ENCODE results near the gene MAPK8IP1.
"Not testable (repeated sequence)": the region's sequence is repeated elsewhere in the genome, so short reads cannot be mapped to it uniquely, and the experiment has no call there.

The MAPK8IP1 gene

DNA sequence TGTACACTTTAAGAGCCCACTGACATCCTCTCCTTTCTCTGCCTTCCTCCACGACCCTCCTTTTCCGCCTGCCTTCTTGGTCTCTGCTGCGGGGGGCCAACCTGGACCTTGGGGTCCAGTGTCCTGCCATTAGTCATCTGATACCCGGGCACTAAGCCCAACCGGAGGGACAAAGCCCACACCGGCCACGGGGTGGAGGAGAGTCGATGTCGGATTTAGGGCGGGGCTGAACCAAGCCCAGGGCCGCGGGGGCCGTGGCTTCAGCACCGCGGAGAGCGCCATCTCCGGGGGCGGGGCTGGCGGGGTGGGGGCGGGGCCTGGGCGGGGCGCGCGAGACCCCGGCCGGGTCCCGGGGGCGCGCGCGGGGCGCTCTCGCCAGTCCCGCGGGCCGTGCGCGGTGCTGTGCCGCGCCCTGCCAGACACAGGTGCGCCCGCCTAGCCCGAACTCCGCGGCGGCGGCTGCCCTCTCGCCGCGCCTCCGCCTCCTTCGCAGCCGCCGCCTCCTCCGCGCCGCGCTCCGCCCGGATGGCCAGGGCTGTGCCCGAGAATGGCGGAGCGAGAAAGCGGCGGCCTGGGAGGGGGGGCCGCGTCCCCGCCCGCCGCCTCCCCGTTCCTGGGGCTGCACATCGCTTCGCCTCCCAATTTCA, at the start of gene MAPK8IP1:
Gene MAPK8IP1 (plus strand): TSS at position 378 of the 647 bp plus-strand sequence. CDS start 170 bp downstream, at position 548.
- intact Hi-C loops (cut with DNase I), result loop anchor here (2.0 kb wide), 1 partner anchor 13 kb away; no protein-coding TSS in a partner anchor
- DNase-seq, result peak in 4 of 10 donors; percentile 60 to 93 (median 86)

DNA sequence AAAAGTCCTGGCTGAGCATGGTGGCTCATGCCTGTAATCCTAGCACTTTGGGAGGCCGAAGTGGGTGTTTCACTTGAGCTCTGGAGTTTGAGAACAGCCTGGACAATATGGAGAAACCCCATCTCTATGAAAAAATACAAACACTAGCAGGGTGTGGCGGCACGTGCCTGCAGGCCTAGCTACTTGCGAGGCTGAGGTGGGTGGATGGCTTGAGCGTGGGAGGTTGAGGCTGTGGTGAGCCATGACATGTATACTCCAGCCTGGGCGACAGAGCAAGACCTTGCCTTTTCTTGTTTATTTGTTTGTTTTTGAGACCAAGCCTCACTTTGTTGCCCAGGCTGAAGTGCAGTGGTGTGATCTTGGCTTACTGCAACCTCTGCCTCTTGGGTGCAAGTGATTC, 46.2 kb upstream of the MAPK8IP1 start:
- peak in 1 of 10 donors; percentile 34 for DNase-seq
- intact Hi-C loops (cut with DNase I), result no loop called here

DNA sequence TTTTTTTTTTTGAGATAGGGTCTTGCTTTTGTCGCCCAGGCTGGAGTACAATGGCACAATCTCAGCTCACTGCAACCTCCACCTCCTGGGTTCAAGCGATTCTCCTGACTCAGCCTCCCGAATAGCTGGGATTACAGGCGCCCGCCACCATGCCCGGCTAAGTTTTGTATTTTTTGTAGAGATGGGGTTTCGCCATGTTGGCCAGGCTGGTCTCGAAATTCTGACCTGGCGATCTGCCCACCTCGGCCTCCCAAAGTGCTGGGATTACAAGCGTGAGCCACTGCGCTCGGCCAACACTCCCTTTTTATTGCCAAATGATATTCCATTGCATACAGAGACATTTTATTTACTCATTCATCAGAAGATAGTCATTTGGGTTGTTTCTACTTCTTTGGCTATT, 45.2 kb upstream of the MAPK8IP1 start:
- intact Hi-C loops (cut with DNase I), result loop anchor here (10.0 kb wide), 1 partner anchor 55 kb away; no protein-coding TSS in a partner anchor
- not testable (repeated sequence) for DNase-seq

DNA sequence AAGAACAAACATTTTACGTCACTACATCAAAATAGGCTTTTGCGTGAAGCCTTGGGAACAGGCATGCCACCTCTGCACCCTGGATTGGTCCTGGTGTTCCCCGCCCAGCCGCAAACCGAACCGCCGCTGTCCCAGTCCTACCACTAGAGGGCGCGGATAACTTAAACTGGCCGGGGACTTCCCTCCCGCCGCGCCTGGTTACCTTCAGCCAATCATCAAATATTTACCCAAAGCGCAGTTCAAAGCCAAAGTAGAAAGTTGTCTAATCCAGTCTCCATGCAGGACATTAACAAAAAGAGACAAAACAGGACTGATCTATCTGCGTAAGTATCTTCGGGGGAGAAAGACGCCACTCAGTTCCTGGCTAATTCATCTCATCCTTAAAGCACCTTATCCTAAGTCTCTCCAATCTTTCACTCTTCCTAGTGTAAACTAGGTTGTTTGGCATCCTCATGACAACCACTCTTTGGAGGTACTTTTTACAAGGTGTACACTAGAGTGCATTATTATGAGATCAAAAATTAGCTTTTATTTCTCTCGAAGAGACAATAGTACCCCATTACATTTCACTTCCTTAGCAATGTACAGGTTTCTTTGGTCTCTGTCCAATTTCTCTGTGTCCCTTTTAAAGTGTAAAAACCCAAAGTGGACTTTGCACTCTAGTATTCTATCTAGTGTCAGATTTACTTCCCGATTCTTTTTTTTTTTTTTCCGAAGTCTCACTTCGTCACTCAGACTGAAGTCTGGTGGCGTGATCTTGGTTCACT, 42.1 kb upstream of the MAPK8IP1 start:
- intact Hi-C loops (cut with DNase I), result loop anchor here (10.0 kb wide), 1 partner anchor 51 kb away; no protein-coding TSS in a partner anchor
- peak; percentile 76 to 98 (median 88) for DNase-seq

DNA sequence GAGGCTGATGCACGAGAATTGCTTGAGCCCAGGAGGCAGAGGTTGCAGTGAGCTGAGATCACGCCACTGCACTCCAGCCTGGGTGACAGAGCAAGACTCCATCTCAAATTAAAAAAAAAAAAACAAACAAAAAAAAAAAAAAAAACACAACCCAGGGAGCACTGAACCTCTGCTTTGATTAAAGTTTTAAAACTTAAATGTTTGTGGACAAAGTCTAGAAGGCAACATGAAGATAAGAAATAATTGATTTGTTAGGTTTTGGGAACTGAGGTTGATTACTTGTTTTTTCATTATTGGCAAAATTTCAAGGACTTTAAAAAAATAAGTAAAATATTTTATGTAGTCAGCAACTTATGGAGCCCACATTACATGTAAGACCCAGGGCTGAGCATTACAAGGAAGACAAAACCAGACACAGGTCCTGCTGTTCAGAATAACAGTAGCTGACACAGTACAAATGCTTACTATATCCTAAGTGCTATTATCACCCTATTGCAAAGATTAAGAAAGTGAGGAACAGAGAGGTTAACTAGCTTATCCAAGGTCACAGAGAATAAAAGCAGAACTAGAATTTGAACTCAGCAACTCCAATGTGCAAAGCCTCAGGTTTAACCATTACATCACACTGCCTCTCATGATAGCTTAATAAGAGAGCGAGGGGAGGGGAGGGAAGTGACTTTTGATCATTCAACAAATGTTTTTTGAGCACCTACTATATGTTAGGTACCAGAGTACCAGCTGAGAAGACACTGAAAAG, 40.5 kb upstream of the MAPK8IP1 start:
- intact Hi-C loops (cut with DNase I), result loop anchor here (5.0 to 10.0 kb wide), 2 partner anchors 38 to 50 kb away; partner anchors contain the start of gene SLC35C1
- DNase-seq, result no peak

DNA sequence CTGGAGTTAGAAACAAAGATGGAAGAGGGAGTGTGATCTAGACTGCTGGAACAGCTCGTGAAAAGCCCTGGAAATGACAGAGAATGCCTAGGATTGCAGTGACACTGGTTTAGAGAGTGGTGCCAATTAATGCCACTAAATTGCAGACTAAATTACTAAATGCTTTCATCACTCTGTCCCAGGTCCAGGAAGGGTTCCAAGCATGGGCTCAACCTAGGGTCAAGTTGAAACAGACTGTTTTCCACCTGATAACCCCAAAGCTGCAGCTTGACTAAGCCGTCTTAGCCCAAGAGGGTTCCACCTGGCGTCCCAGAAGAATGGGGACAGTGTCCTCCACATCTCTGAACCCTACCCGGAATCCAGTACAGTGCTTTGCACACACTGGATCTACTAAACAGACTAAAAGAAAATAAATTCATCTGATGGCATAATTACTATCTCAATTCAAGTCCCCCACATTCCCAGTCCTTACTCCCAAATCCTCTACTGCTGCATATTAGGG, 39.2 kb upstream of the MAPK8IP1 start:
- peak in 1 of 10 donors; percentile 42 for DNase-seq
- intact Hi-C loops (cut with DNase I), result loop anchor here (5.0 to 10.0 kb wide), 2 partner anchors 39 to 49 kb away; partner anchors contain the start of gene SLC35C1

DNA sequence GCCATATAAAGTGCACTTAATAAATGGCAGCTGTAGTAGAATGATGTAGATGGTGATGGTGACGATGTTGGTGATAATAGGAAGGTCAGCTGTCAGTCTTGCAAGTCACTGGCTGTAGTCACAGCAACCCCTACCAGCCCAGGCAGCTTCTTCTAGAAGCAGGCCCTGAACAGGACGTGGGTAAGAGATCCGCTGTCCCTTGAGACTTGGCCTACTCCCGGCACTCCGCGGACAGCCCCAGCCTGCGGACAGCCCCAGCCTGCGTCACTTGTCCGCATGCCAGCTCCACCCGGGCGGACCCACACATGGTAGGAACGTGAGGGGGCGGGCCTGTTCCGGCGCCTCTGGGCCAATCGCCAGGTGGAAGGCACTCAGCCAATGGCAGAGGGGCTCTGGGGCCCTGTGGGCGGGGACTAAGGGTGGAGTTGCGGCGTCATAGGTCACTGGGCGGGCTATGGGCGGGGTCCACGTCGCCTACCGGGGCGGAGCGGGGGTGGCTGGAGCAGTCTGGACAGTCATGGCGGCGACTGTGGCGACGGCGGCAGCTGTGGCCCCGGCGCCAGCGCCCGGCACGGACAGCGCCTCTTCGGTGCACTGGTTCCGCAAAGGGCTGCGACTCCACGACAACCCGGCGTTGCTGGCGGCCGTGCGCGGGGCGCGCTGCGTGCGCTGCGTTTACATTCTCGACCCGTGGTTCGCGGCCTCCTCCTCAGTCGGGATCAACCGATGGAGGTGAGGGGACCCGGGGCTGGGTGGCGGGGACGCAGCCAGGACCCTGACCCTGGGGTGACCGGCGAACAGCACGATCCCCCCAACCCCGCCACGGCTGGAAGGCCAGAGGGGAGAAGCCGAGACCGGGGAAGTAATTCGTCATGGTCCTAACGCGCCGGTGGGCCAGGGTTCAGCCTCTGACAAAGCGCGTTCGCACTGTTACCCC, 38.2 kb upstream of the MAPK8IP1 start, which contains the start of gene CRY2:
Gene CRY2 (plus strand): TSS at position 502 of the 937 bp plus-strand sequence. CDS start 16 bp downstream, at position 518.
- peak; percentile 99 to 100 (median 100) for DNase-seq
- intact Hi-C loops (cut with DNase I), result loop anchor here (5.0 to 10.0 kb wide), 2 partner anchors 40 to 48 kb away; partner anchors contain the start of gene SLC35C1

DNA sequence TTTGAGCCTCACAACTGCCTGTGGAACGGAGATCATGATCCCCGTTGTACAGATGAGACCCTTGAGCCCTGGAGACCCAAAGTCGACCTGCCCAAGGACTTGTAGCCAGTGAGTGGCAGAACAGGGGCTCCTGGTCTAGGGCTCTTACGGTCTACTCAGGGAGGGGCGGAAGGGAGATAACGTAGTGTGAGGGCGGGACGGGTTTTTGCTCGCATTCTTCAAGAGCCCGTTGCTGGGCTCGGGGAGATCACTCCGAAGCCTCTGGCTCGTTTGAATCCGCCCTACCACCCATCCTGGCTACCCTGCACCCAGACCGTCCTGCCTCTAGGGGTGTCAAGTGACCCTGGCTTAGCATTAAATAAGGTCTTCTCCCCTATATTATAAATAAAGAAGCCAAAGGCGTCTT, 37.5 kb upstream of the MAPK8IP1 start:
- peak in 6 of 10 donors; percentile 29 to 90 (median 60) for DNase-seq
- intact Hi-C loops (cut with DNase I), result loop anchor here (5.0 to 10.0 kb wide), 2 partner anchors 41 to 47 kb away; partner anchors contain the start of gene SLC35C1

DNA sequence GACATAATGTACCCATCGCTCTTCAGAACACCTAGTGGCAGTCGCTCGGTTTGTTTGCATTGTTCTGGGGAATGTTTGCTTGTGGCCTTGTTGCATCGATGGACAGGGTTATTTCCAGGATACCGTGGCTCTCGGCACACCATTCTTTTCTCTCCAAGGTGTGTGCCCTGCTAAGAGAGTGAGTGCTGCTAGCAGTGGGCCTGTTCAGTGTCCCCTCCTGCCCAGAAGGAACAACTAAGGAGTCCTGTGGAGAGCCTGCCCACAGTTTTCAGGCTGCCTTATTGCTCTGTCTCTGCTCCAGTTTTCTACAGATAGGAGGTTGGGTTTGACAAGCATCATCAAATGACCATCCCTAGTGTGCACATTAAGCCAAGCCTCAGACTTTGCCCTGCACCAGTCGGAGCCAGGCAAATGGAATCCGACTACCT, 36.8 kb upstream of the MAPK8IP1 start:
- intact Hi-C loops (cut with DNase I), result loop anchor here (5.0 to 10.0 kb wide), 2 partner anchors 41 to 46 kb away; partner anchors contain the start of gene SLC35C1
- peak in 1 of 10 donors; percentile 54 for DNase-seq

DNA sequence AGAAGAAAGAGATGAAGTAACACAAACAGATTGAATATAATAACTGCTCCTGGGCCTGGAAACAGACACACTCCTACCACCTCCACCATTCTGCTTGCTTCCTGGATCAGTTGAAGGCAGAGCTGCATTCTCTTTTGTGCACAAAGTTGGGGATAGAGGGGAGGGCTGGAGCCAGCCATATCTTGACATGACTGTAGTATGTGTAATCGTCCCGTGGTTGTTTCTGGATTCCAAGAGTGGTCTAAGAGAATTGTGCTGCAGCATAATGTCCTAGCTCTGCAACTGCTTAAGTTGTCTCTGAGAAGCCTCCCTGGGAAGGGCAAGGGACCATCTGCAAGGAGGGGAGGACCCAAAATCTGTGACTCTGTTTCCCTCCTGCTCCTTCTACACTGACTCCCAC, 35.0 kb upstream of the MAPK8IP1 start:
- intact Hi-C loops (cut with DNase I), result no loop called here
- DNase-seq, result no peak

DNA sequence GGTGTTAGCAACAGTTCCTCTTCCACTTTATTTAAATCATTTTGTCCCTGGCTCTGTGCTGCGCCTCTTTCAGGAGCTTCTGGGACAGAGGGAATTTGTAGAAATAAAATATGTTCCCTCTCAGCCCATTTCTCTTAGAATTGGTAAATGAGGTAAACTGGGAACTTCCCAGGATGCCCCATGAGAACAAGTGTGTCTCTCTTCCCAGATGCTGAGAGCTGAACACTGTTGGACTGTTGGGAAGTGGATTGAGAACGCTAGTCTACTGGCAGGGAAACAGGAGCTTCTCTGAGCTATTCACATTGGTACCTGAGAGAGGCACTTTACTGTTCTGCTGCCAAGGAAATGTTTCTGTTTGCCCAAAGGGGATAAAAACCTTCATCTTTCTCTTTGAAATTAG, 34.2 kb upstream of the MAPK8IP1 start:
- DNase-seq, result no peak
- intact Hi-C loops (cut with DNase I), result no loop called here

DNA sequence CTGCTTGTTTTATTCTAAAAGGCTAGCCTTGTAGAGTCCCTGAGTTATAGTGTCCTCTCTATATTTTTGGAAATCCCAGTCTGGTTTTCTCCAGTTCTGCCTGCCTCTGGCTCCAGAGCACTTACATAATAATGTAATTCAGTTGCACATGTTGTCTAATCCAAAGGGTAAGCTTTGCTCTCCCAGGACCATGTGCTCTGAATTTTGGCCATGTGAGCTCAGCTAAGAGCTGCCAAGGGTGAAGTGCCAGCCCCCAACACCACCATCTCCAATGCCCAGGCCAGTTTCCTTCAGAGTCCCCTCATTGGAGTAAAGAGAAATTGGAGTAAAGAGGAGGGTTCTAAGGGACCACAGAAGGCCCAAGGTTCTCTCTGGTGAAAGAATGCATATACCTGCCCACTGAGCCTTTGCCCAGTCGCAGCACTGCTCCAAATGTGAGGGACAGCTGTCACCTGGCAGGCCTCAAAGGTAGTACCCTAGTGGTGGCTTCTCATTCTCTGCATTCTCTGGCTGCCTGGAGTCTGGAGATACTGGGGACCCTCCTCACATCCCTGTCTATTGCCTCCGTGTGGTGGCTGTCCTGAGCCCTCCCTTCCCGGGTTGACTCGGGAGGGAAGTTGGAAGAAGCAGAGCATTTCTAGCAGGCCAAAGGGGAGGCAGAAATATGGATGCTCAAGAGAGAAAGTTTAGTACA, 33.3 kb upstream of the MAPK8IP1 start:
- intact Hi-C loops (cut with DNase I), result no loop called here

DNA sequence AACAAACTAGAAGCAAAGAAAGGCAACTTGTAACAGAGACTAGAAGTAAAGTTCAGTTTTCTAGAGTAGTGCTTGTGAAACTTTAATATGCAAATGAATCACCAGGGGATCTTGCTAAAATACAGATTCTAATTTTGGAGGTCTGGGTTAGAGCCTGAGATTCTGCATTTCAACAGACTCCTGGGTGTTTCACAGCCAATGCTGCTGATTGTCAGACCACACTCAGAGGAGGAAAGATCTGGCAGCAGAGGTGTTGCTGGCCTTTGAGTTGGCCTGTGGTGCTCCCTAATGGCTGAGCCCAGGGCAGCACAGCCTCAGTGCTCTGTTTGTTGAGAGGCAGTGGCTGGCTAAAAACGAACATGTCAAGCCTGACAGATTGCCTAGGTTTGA, 32.7 kb upstream of the MAPK8IP1 start:
- DNase-seq, result no peak
- intact Hi-C loops (cut with DNase I), result no loop called here

More for the DNA sequence above, 33.3 kb upstream of the MAPK8IP1 start:
- no peak for DNase-seq

DNA sequence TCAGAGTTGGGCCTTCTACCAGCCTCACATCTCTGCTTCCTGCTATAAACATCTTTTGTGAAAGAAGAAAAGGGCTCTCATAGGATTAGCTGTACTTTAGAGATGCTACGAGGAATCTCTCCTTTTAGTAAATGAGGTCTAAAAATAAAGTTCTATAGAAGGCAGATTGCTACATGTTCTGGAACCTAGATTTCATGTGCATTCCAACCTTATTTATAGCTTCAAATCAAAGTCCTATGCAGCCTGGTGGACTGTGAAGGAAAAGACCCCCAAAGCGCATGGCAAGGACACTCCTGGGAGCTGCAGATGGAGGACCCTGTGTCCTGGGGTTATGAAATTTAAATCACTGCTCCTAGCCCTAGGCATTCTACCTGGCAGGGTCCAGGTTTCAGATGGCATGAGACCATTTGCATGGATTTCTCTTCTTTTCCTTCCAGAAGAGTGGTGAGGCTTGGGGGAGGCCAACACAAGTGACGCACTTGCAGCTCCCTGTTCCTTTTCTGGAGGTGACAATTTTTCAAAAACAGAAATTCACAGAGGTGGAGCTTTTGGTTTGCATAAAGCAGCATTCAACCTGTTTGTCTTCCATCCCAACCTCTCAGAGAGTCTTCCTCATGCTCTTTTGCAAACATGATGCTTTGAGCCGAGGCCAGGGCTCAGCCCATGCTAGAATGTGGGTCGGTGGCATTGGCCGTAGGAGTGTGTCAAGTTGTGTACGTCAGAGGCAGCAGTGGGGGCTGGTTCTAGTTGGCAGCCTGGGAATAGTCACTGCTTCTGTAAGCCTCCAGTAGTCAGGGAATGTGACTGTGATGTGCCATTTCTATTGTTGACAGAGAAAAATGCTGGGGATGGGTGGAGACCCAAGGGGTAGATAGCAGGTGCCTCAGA, 31.9 kb upstream of the MAPK8IP1 start:
- intact Hi-C loops (cut with DNase I), result no loop called here

DNA sequence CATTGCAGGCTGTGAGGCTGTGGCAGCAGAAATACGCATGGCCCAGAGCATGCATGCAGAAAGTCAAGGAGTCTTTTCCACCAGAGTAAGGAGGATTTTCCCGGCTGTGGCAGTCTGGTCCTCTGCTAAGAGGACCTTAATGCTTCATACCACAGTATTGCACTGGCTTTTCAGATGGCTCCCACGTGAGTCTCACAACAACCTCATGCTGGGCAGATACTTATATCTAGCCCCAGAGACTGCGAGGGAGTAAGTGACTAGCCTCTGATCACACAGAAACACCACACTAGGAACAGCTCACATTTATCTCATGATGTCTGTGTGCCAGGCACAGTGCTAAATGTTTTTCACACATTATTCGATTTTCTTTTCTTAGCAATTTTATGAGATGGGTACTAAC, 30.1 kb upstream of the MAPK8IP1 start:
- intact Hi-C loops (cut with DNase I), result no loop called here
- DNase-seq, result no peak

More for the DNA sequence above, 31.9 kb upstream of the MAPK8IP1 start:
- peak in 8 of 10 donors; percentile 35 to 90 (median 57) for DNase-seq

DNA sequence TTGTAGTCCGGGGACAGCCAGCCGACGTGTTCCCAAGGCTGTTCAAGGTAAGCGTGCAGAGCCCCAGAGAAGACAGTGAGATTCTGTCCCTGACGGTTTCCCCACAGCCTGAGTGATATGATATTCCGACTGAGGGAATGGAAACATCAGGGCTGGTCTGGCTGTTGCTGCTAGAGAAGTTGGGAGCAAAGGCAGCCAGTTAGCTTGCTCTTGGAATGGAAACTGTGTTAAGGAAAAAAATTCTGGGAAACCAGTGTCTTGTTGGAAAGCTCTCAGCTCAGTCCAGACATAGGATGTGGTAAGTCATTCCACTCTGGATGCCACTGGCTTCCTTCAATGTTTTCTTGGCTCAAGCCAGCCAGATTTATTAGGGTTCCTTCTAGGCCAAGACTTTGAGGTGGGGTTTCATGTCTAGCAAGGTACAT, 29.4 kb upstream of the MAPK8IP1 start:
- intact Hi-C loops (cut with DNase I), result no loop called here
- no peak for DNase-seq

DNA sequence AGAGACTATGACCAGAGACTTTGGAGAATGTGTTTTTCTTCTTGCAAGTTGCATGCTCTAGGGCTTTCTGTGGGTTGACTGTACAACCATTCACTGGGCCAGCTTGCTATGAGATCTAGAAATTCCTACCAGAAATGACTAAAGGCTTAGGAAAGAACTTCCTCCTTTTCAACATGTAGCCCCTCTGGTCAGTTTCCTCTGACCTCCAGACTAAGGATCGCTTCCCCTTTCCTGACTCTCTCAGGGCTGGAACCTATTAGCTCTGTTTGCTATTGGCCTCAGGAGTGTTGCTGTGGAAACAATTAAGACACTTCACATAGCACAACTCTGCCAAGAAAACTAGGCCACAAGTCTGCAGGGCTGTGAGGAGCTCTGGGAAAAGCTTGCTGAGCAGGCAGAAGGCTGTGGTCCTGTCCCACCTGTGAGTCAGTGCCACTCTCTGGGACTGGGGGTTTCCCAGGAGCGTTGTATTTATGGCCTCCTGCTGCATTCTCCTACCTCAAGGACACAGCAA, 27.4 kb upstream of the MAPK8IP1 start:
- peak in 3 of 10 donors; percentile 40 to 86 (median 44) for DNase-seq
- intact Hi-C loops (cut with DNase I), result no loop called here
